ENCODE data around the gene PIEZO1. TPM values are rescaled to one million over a fixed set of nuclear protein-coding genes. Genes with fewer than 3 reads are reported as not detected.

PIEZO1 gene
- total RNA-seq, 1 experiment from 2014 or later: 391 TPM

DNA sequence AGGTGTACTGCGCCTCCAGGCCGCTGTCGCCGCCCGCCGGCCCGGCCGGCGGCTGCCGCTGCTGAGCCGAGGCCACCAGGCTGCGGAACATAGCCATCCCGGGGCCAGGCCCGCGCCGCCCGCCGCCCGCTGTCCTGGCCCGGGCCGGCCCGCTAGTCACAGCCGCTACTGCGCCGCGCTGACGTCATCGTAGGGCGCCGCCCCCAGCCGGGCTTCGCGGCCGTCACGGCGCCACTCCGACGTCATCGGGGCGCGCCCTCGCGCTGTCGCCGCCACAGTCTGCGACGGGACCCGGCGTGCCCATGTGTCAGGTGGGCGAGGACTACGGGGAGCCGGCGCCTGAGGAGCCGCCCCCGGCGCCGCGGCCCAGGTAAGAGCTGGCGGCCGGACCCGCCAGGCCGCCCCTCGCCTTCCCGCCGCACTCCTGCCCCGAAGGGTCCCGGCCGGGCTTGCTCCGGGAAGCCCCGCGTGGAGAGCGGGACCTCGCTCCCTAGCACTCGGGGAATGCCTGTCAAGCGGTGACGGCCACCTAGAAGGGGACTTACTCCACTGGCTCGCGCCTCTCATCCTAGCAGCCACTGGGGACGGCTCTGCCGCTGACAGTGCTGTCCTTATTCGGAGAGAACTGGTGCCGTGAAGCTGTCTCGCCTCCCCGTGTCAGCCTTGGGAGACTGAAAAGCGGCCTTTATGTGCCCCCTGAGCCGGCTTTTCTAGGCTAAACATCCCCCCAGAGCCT, 78.6 kb downstream of the PIEZO1 start, which contains the start of the genes CTU2 and RNF166:
Gene CTU2, plus strand, starts transcription at position 275 of the 736 bp plus-strand sequence. Its CDS starts 28 bp downstream, at position 303.
Gene RNF166, minus strand, starts transcription at position 180 of the 736 bp plus-strand sequence. Its CDS starts 83 bp downstream, at position 97.
- no peaks in the 10 kb centered on the region for H3K9me2 ChIP-seq (ENCODE audit: insufficient read depth)
- H3K4me1 ChIP-seq (replicated peaks; ENCODE audit: insufficient read depth): peaks cover 19% of the 10 kb centered on the region
- H3K4me3 ChIP-seq: peak within 1 kb of the TSS; percentile 78
- TF ChIP-seq, protein P1, sequence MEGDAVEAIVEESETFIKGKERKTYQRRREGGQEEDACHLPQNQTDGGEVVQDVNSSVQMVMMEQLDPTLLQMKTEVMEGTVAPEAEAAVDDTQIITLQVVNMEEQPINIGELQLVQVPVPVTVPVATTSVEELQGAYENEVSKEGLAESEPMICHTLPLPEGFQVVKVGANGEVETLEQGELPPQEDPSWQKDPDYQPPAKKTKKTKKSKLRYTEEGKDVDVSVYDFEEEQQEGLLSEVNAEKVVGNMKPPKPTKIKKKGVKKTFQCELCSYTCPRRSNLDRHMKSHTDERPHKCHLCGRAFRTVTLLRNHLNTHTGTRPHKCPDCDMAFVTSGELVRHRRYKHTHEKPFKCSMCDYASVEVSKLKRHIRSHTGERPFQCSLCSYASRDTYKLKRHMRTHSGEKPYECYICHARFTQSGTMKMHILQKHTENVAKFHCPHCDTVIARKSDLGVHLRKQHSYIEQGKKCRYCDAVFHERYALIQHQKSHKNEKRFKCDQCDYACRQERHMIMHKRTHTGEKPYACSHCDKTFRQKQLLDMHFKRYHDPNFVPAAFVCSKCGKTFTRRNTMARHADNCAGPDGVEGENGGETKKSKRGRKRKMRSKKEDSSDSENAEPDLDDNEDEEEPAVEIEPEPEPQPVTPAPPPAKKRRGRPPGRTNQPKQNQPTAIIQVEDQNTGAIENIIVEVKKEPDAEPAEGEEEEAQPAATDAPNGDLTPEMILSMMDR (conservative IDR thresholded peaks at IDR 0.05): no peak
- TF ChIP-seq EZH2 (IDR thresholded peaks at IDR 0.05; ENCODE audit: low read depth): no peak
- H3K79me2 ChIP-seq (ENCODE audit: low read depth): peaks cover 19% of the 10 kb centered on the region; the same call in 1 of the 2 replicates
- no peaks in the 10 kb centered on the region for H3K27me3 ChIP-seq (ENCODE audit: insufficient read depth, low read depth)
- H3K27ac ChIP-seq: no peak within 1 kb of the TSS
- H3F3A ChIP-seq (ENCODE audit: insufficient read depth, low read depth): peaks cover 16% of the 10 kb centered on the region; the same call in 1 of the 2 replicates
- BruUV-seq (replicated peaks): no TSS peak
- H4K20me1 ChIP-seq (ENCODE audit: insufficient read depth): peaks cover 7% of the 10 kb centered on the region; the same call in 1 of the 2 replicates
- H3K9me3 ChIP-seq (ENCODE audit: insufficient read depth, low read depth): no peaks in the 10 kb centered on the region
- DNase-seq: peak; percentile 76 to 93
- ChIA-PET CTCF (no interaction called here), POLR2A (ENCODE audit: unreplicated experiment) (no interaction called here)
- H3K36me3 ChIP-seq (ENCODE audit: low read depth): no peaks in the 10 kb centered on the region
- H2AFZ ChIP-seq: peak within 1 kb of the TSS; percentile 85
- H3K4me2 ChIP-seq: peak within 1 kb of the TSS; percentile 100
- intact Hi-C loops (cut with micrococcal nuclease; ENCODE audit: unreplicated experiment): no loop called here

DNA sequence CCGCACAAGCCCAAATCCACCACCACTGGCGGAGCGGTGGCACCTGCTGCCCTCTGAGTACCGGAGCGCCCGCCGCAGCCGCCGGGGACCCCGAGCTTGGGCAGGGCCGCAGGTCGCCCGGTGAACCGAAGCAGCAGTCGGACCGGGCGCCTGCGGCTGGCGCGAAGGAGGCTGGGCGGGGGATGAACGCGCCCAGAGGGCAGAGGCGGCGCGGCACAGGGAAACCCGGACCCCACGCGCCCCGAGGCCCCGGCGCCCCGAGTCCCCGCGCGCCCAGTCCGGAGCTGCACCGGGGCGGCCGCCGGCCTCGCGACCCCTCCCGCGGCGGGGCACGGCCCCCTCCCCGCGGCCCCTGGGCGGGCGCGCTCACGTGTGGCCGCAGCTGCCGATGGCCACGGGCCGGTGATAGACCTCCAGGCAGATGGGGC, 79.2 kb downstream of the PIEZO1 start:
- DNase-seq: no peak
- Histone ChIP-seq H3K9me2 (ENCODE audit: insufficient read depth) (no peaks in the 10 kb centered on the region), H3K27ac (no peak overlapping the region), H3K4me1 (replicated peaks; ENCODE audit: insufficient read depth) (peaks cover 19% of the 10 kb centered on the region), H2AFZ (peak overlapping the region; percentile 70), H3K36me3 (ENCODE audit: low read depth) (no peaks in the 10 kb centered on the region), H3K27me3 (ENCODE audit: insufficient read depth, low read depth) (no peaks in the 10 kb centered on the region), H3K9me3 (ENCODE audit: insufficient read depth, low read depth) (no peaks in the 10 kb centered on the region), H3F3A (ENCODE audit: insufficient read depth, low read depth) (peaks cover 16% of the 10 kb centered on the region; the same call in 1 of the 2 replicates), H4K20me1 (ENCODE audit: insufficient read depth) (peaks cover 6% of the 10 kb centered on the region; the same call in 1 of the 2 replicates), H3K4me3 (peak overlapping the region; percentile 78), H3K79me2 (ENCODE audit: low read depth) (peaks cover 19% of the 10 kb centered on the region; the same call in 1 of the 2 replicates), H3K4me2 (peak overlapping the region; percentile 100)
- ChIA-PET POLR2A (ENCODE audit: unreplicated experiment) (interaction anchor here (0.7 kb wide), 1 partner anchor 26 kb away, joined by 8 read pairs; no protein-coding TSS in a partner anchor), CTCF (interaction anchor here (0.7 kb wide), 1 partner anchor 32 kb away, joined by 3 read pairs; no protein-coding TSS in a partner anchor)
- no peak for TF ChIP-seq EZH2 (IDR thresholded peaks at IDR 0.05; ENCODE audit: low read depth)
- TF ChIP-seq, protein P1 (conservative IDR thresholded peaks at IDR 0.05): no peak
- intact Hi-C loops (cut with micrococcal nuclease; ENCODE audit: unreplicated experiment): no loop called here
- BruUV-seq (replicated peaks): no TSS peak

DNA sequence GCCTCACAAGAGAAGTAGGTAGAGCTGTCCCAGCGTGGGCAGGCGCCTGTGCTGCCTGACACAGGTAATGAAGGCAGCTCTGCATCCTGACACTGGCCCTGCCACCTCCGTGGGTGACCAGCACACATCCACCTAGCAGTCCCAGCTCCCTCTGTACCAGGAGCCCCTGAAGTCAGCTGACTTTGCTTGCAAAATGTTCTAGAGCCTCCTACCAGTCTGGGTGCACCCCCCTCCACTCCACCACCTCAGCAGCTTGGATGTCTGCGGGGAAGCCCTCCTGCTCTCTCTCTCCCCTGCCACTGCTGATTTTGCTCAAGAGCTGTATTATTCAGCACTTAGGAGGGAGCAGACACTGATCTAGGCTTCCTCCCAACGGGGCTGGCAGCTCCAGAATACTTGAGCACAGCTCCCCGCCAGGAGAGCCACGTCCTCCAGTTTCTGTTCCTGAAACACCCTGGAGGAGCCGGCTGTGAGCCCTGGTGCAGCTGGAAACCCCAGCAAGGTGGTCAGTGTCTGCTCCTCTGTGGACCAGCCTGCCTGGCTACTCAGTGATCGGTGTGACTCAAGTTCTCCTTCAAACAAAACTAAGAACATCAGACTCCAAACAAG, 79.8 kb downstream of the PIEZO1 start:
- H3K4me2 ChIP-seq: peak overlapping the region; percentile 100
- peaks cover 16% of the 10 kb centered on the region; the same call in 1 of the 2 replicates for H3F3A ChIP-seq (ENCODE audit: insufficient read depth, low read depth)
- no peak for DNase-seq
- no peak overlapping the region for H3K27ac ChIP-seq
- ChIA-PET CTCF (interaction anchor here (0.7 kb wide), 1 partner anchor 32 kb away, joined by 3 read pairs; no protein-coding TSS in a partner anchor), POLR2A (ENCODE audit: unreplicated experiment) (interaction anchor here (0.6 to 0.7 kb wide), 3 partner anchors 25 to 450 kb away, joined by 3 to 8 read pairs (median 3); partner anchors contain the start of gene APRT)
- H4K20me1 ChIP-seq (ENCODE audit: insufficient read depth): peaks cover 6% of the 10 kb centered on the region; the same call in 1 of the 2 replicates
- no peaks in the 10 kb centered on the region for H3K9me3 ChIP-seq (ENCODE audit: insufficient read depth, low read depth)
- H3K4me3 ChIP-seq: peak overlapping the region; percentile 78
- TF ChIP-seq EZH2 (IDR thresholded peaks at IDR 0.05; ENCODE audit: low read depth): no peak
- no peaks in the 10 kb centered on the region for H3K36me3 ChIP-seq (ENCODE audit: low read depth)
- TSS peak; percentile 34 for BruUV-seq (replicated peaks)
- H3K9me2 ChIP-seq (ENCODE audit: insufficient read depth): no peaks in the 10 kb centered on the region
- intact Hi-C loops (cut with micrococcal nuclease; ENCODE audit: unreplicated experiment): no loop called here
- H3K27me3 ChIP-seq (ENCODE audit: insufficient read depth, low read depth): no peaks in the 10 kb centered on the region
- H3K4me1 ChIP-seq (replicated peaks; ENCODE audit: insufficient read depth): peaks cover 19% of the 10 kb centered on the region
- peak overlapping the region; percentile 70 for H2AFZ ChIP-seq
- peaks cover 19% of the 10 kb centered on the region; the same call in 1 of the 2 replicates for H3K79me2 ChIP-seq (ENCODE audit: low read depth)

All from PC-9 (cell line).